ENCODE data around the gene TMEM117. TPM values are rescaled to one million over a fixed set of nuclear protein-coding genes. Genes with fewer than 3 reads are reported as not detected.

The TMEM117 gene
- total and polyA plus RNA-seq, 11 donors, result 3.7 to 13.5 (median 7.3) TPM

DNA sequence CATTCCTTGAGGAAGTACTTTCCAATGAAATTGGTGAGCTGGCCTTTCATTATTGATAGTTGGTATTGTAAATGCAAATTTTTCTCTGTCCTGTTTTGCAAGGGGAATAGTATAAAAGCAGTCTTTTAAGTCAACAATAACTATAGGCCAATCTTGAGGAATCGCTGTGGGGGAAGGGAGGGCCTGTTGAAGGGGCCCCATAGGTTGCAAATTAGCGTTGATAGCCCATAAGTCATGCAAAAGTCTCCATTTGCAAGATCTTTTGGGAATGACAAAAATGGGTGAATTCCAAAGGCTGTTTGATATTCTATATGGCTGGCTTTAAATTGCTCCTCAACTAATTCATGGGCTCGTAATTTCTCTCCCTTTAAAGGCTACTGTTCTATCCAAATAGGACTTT, 143.6 kb downstream of the TMEM117 start:
- 80 to 98% (median 93%) methylated on average over 3 of the region's 3 CpGs for WGBS, 4 donors
- intact Hi-C loops (cut with DNase I), result no loop called here
- Histone ChIP-seq H3K4me1 (peaks cover 0 to 9% (median 0%) of the 10 kb centered on the region in 12 donors), H3K36me3 (no peaks in the 10 kb centered on the region), H3K4me3 (no peak overlapping the region), H3K27me3 (no peaks in the 10 kb centered on the region), H3K27ac (no peak overlapping the region), H3K9me3 (peaks cover 0 to 14% (median 0%) of the 10 kb centered on the region in 12 donors)
- DNase-seq (no peak), ATAC-seq (no peak)
- TF ChIP-seq POLR2A (IDR thresholded peaks at IDR 0.05), result no peak
- TF ChIP-seq, protein P1, sequence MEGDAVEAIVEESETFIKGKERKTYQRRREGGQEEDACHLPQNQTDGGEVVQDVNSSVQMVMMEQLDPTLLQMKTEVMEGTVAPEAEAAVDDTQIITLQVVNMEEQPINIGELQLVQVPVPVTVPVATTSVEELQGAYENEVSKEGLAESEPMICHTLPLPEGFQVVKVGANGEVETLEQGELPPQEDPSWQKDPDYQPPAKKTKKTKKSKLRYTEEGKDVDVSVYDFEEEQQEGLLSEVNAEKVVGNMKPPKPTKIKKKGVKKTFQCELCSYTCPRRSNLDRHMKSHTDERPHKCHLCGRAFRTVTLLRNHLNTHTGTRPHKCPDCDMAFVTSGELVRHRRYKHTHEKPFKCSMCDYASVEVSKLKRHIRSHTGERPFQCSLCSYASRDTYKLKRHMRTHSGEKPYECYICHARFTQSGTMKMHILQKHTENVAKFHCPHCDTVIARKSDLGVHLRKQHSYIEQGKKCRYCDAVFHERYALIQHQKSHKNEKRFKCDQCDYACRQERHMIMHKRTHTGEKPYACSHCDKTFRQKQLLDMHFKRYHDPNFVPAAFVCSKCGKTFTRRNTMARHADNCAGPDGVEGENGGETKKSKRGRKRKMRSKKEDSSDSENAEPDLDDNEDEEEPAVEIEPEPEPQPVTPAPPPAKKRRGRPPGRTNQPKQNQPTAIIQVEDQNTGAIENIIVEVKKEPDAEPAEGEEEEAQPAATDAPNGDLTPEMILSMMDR (IDR thresholded peaks at IDR 0.05), result no peak

DNA sequence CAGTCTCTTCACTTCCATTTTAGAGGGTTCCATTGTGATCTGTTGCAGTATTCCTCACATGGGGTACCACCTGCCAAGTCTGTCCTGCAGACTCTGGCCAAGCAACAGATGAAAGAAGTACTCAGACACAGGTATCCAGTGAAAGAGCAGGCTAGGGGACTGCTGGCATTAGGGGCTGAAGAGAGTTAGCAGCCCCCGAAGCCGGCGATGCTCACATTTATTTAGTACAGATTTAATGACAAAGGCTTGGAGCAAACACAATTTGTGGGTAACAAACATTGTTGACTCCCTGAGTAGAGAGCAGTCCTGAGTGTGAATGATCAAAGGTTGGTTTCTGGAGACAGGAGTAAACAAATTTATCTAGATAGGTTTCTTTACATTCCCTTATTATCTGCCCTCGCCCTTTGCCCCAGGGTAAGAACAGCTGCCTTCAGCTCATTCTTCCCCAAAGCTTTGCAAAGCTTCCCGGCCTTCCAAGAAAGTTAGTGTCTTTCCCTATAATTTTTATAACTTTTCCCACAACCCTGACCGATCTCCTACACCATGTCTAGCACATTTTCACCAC, 144.8 kb downstream of the TMEM117 start:
- intact Hi-C loops (cut with DNase I), result no loop called here
- DNase-seq (no peak), ATAC-seq (no peak)
- Histone ChIP-seq H3K9me3 (peaks cover 0 to 14% (median 0%) of the 10 kb centered on the region in 12 donors), H3K4me1 (peaks cover 0 to 2% (median 0%) of the 10 kb centered on the region in 12 donors), H3K36me3 (no peaks in the 10 kb centered on the region), H3K27ac (no peak overlapping the region), H3K4me3 (no peak overlapping the region), H3K27me3 (no peaks in the 10 kb centered on the region)
- 97 to 98% (median 98%) methylated on average over 6 of the region's 6 CpGs for WGBS, 4 donors
- TF ChIP-seq, protein P1 (IDR thresholded peaks at IDR 0.05), result no peak
- TF ChIP-seq POLR2A (IDR thresholded peaks at IDR 0.05), result no peak

DNA sequence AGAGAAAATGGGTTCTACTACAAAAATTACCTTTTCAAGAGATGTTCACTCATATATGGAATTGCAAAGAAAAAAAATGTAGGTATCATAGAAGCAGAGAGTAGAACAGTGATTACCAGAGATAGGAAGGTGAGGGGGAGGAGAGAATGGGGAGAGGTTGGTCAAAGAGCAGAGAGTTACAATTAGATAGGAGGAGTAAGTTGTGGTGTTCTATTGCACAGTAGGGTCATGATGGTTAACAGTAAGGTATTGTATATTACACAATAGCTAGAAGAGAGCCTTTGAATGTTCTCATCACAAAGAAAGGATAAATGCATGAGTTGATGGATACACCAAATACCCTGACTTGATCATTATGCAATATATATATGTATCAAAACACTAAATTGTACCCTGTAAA, 145.8 kb downstream of the TMEM117 start:
- ATAC-seq (no peak), DNase-seq (no peak)
- H3K4me1 ChIP-seq, result no peaks in the 10 kb centered on the region
- H3K36me3 ChIP-seq, result no peaks in the 10 kb centered on the region
- intact Hi-C loops (cut with DNase I), result no loop called here
- no peaks in the 10 kb centered on the region for H3K27me3 ChIP-seq
- TF ChIP-seq, protein P1 (IDR thresholded peaks at IDR 0.05), result no peak
- TF ChIP-seq POLR2A (IDR thresholded peaks at IDR 0.05), result no peak
- H3K9me3 ChIP-seq, result peaks cover 0 to 14% (median 0%) of the 10 kb centered on the region in 12 donors
- H3K4me3 ChIP-seq, result no peak overlapping the region
- H3K27ac ChIP-seq, result no peak overlapping the region

DNA sequence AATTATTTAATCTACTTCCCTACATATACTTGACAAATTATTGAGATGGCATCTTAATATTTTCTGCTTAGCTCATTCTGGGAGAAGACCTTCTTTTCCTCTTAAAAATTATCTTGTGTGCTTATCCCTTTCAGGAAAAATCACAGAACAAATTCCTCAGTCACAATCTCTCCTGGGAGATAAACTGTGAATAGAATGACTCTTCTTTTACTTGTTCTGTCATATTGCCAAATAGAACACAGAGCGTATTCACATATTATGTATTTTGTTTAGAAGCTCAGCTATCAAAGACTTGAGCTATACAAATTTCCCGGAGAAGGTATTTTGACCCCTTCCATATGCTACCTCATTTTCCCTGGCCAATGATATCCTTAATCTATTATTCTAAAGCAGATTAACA, 146.7 kb downstream of the TMEM117 start:
- Histone ChIP-seq H3K4me3 (no peak overlapping the region), H3K27ac (no peak overlapping the region), H3K36me3 (no peaks in the 10 kb centered on the region), H3K4me1 (no peaks in the 10 kb centered on the region), H3K9me3 (peaks cover 0 to 14% (median 0%) of the 10 kb centered on the region in 12 donors), H3K27me3 (no peaks in the 10 kb centered on the region)
- no peak for TF ChIP-seq POLR2A (IDR thresholded peaks at IDR 0.05)
- TF ChIP-seq, protein P1 (IDR thresholded peaks at IDR 0.05), result no peak
- intact Hi-C loops (cut with DNase I), result no loop called here
- WGBS, 4 donors, result 53 to 71% (median 67%) methylated on average over 2 of the region's 2 CpGs
- ATAC-seq (no peak), DNase-seq (no peak)
